Myocyte (in vitro differentiated cells): ENCODE data around the gene PSMD5. TPM values are rescaled to one million over a fixed set of nuclear protein-coding genes. Genes with fewer than 3 reads are reported as not detected.

Experiments
- DNase-seq: peaks from one replicate; pipeline ENCODE4 v3.0.0-alpha.2; 2012; ENCODE audit warnings: low read depth
- total RNA-seq: library from RNA; depleted of rRNA; stranded (reverse); fragments of >200 nt; gene quantifications from 2 replicates; pipeline ENCODE4 v1.2.3, GENCODE V29; 2014

Gene PSMD5
- total RNA-seq, 1 donor from 2014 or later: 34.8 TPM

- no peak for DNase-seq
Measured at GRCh38 chr9:120856700-120857099, 14.0 kb upstream of the PSMD5 start.

DNA sequence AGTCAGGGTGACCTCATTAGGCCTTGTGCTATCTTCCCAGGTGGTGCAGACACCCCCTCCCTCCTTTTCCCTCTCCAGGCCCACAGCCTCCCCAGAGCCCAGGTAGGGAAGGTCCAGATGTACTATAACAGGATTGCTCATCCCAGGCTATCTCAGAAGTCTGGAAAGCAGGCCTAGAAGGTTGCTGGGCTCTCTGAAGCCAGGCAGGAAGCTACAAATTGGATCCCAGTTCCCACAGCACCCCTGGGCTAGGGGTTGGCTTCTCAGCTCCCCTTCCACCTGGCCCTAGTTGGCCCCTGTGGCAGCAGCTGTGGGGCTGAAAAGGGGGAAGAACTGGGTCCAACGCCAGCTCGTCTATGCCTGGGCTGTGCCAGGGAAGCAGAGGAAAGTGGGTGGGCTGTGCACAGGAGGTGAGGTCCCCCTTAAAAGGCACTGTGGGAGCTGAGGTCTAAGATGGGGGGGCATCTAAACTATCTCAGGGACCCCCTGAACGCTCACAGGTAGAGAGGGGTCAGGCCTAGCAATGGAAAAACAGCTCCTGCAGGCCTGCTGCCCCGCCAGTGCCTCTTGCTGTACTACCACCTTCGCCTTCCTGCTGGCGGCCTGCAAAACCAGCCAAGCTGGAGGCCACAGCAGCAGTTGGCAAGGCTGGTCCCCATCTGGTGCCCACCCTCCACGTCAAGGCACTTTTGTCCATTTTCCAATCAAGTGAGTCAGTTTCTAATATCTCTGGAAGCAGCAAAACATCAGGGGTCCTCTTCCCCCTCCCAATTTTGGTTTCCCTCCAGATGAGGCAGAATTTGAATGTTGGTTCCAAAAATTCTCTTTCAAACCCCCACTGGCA lies 13.3 kb upstream of the PSMD5 start:
- DNase-seq: no peak

GRCh38 chr9:120854596-120855327 lies 12.0 kb upstream of the PSMD5 start:
- DNase-seq: no peak

- DNase-seq: no peak
Measured at GRCh38 chr9:120853198-120853597, 10.5 kb upstream of the PSMD5 start.

DNA sequence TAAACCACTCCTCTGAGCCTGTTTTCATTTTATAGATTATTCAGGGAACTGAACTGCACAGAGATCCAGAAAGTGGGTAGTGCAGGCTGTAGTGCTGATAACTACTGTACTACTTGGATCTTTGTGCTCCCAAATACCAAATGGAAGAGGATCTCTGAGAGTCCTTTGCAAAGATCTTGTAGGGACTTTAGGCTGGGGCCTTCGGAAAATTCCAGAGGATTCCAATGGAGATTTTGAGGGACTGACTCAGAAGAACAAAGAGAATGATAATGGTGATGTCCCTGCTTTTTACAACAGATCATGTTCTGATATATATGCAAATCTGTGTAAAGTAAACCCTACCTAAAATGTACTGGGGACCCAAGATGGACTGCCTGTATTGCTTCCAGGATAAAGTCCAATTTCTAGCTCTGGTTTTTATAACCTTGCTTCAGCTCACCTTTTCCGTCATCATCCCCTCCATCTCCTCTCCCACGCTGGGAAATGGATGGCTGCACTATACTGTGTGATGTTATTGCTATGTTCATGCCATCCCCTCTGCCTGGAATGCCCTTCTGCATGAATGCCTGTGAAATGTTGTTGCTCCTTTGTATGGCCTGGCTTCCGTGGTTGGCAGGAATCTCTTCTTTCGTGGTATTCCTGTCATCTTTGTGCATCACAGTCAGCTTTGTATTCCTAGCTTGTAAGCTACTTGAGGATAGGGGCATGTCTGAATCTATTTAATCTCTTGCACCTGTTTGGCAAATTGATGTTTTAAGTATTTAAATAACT lies 9.7 kb upstream of the PSMD5 start:
- peak; percentile 42 for DNase-seq

- DNase-seq: no peak
Measured at GRCh38 chr9:120851449-120851848, 8.7 kb upstream of the PSMD5 start.

DNA sequence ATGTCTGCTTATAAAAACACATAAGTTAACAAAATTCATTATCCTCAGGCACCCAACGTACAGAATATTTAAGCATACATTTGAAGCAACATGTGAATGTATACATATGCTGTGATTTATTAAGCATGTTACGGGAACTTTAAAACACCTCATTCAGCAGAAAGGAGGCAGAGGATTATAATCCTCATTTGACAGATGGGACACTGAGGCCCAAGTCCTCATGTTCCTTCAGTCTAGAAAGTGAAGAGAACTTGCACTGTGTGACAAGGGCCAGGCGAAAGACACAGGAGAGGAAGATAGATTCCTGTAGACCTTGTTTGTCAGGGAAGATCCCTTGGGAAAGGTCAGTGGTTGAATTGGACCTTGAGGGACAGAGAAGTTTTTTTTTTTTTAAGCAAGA lies 7.6 kb upstream of the PSMD5 start:
- DNase-seq: no peak

DNA sequence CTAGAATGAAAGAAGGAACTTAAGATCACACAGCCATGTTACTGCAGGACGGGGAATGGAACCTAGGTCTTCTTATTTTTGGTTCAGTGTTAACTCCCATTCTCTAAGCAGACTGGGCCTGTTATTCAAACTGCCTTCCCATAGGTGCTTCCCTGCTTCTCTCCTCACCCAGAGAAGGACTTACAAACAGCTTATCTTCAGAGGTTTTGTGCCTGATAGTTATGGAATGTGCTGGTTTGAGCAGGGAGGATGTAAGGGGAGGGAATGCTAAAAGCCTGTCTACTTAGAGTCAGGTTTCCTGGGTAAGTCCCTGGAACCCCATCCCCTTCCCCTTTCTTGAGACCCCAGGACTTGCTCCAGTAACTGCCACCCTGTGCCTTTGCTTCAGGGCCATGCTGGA lies 4.2 kb upstream of the PSMD5 start:
- DNase-seq: no peak

DNA sequence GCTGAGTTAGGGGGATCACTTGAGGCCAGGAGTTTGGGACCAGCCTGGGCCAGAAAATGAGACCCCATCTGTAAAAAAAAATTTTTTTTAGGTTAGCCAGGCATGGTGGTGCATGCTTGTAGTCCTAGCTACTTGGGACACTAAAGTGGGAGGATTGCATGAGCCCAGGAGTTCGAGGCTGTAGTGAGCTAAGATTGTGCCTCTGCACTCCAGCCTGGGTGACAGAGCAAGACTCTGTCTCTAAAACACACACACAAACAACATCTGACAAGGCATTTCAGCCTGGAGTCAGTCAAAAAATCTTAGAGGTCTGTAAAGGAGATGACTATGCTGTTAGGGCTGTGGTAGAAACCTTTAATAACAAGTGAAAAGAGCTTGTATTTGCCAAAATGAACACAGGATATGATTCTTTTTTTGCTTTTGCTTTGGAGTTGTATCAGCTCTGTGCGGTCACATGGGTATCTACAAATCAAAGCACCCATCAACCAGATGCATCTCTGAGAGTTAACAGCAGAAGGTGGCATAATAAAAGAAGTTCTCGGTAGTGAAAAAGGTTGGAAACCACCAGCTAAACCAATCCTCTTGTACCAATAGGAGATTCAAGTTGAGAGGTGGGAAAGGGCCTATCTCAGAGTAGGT lies 3.6 kb upstream of the PSMD5 start:
- no peak for DNase-seq

- DNase-seq: no peak
Measured at GRCh38 chr9:120845255-120845654, 2.5 kb upstream of the PSMD5 start.

- DNase-seq: no peak
Measured at GRCh38 chr9:120841930-120842684, 615 bp downstream of the PSMD5 start.

GRCh38 chr9:120839146-120839545 lies 3.6 kb downstream of the PSMD5 start:
- no peak for DNase-seq

GRCh38 chr9:120837921-120838320 lies 4.8 kb downstream of the PSMD5 start:
- no peak for DNase-seq

- DNase-seq: no peak
Measured at GRCh38 chr9:120833325-120833724, 9.4 kb downstream of the PSMD5 start.

- DNase-seq: no peak
Measured at GRCh38 chr9:120832807-120833206, 9.9 kb downstream of the PSMD5 start.

DNA sequence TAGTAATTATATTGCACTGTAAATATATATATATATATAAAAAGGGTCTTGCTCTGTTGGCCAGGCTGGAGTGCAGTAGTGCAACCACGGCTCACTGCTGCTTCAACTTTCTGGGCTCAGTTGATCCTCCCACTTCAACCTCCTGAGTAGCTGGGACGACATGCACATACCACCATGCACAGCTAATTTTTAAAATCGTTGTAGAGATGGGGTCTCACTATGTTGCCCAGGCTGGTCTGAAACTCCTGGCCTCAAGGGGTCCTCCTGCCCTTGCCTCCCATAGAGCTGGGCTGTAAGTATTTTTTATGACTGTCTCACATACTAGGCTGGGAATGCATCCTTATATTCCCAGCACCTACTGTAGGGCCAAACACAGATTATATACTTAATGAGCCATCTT lies 11.9 kb downstream of the PSMD5 start:
- no peak for DNase-seq

- DNase-seq: no peak
Measured at GRCh38 chr9:120830151-120830550, 12.6 kb downstream of the PSMD5 start.

DNA sequence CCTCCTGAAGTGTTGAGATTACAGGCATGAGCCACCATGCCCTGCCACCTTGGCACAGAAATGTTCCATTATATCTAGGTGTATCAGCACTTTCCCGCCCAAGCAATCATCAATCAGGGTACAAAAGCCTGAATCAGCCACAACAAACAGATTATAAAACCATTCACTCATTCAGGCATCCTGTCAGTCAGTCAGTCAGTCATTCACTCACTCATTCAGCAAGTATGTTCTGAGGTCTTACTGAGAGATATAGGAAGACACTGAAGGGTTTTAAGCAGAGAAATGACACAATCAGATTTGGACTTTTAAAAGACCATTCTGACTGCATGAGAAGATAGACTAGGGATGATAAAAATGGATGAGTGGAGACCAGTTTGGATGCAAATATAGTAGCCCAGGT lies 13.1 kb downstream of the PSMD5 start:
- no peak for DNase-seq

- no peak for DNase-seq
Measured at GRCh38 chr9:120820095-120820494, 22.6 kb downstream of the PSMD5 start.

- no peak for DNase-seq
Measured at GRCh38 chr9:120818595-120818994, 24.1 kb downstream of the PSMD5 start.

GRCh38 chr9:120815075-120815474 lies 27.6 kb downstream of the PSMD5 start:
- no peak for DNase-seq
